Endometrial microvascular endothelial cells (primary cell): Measurements from ENCODE around the gene CHST8. TPM values are rescaled to one million over a fixed set of nuclear protein-coding genes. Genes with fewer than 3 reads are reported as not detected.
"Not testable (repeated sequence)": the region's sequence is repeated elsewhere in the genome, so short reads cannot be mapped to it uniquely, and the experiment has no call there.

Source experiments
- in situ Hi-C: cut with HindIII; loops from 2 replicates; pipeline ENCODE4 v1.10.0; 2017; ENCODE audit warnings: low sequenced_read_pairs, low pct_unique_long_range_greater_than_20kb; ENCODE audit errors: inconsistent ontology term
- total RNA-seq: library from RNA; depleted of rRNA; stranded (reverse); fragments of >200 nt; gene quantifications from one replicate; pipeline ENCODE4 v1.2.3, GENCODE V29; 2015; ENCODE audit errors: inconsistent ontology term

Gene CHST8
- total RNA-seq, 1 donor from 2014 or later, result not detected

GRCh38 chr19:33810821-33811220 lies 189.1 kb downstream of the CHST8 start:
- in situ Hi-C loops, result no loop called here

- in situ Hi-C loops, result no loop called here
Measured at GRCh38 chr19:33811246-33811645, 189.5 kb downstream of the CHST8 start.

GRCh38 chr19:33811736-33812387 lies 190.1 kb downstream of the CHST8 start:
- in situ Hi-C loops, result no loop called here

GRCh38 chr19:33812388-33813330 lies 190.9 kb downstream of the CHST8 start:
- in situ Hi-C loops, result no loop called here

GRCh38 chr19:33813391-33814101 lies 191.8 kb downstream of the CHST8 start:
- in situ Hi-C loops, result no loop called here

GRCh38 chr19:33814181-33815165 lies 192.7 kb downstream of the CHST8 start:
- in situ Hi-C loops, result no loop called here

- in situ Hi-C loops, result no loop called here
Measured at GRCh38 chr19:33815380-33816340, 193.9 kb downstream of the CHST8 start.

- in situ Hi-C loops, result no loop called here
Measured at GRCh38 chr19:33818411-33818810, 196.7 kb downstream of the CHST8 start.

GRCh38 chr19:33819078-33819477 lies 197.3 kb downstream of the CHST8 start:
- in situ Hi-C loops, result not testable (repeated sequence)

GRCh38 chr19:33819506-33819879 lies 197.7 kb downstream of the CHST8 start:
- in situ Hi-C loops, result no loop called here

GRCh38 chr19:33819880-33820781 lies 198.4 kb downstream of the CHST8 start:
- in situ Hi-C loops, result no loop called here

GRCh38 chr19:33821871-33822270 lies 200.1 kb downstream of the CHST8 start:
- in situ Hi-C loops, result no loop called here

Other genes with a start within 250 kb of the CHST8 start
- gene CEBPG, start 248.2 kb upstream of the CHST8 start, total RNA-seq, result 16.4 TPM
- gene PEPD, start 100.2 kb upstream of the CHST8 start, total RNA-seq, result 76.7 TPM
- 51.5 TPM for gene KCTD15, start 174.9 kb downstream of the CHST8 start, total RNA-seq